Testis (tissue), 2 donors: Measurements from ENCODE around the gene CADM1.

ENCODE experiments used
- POLR2A ChIP-seq: fragments of 450-650 bp; IDR thresholded peaks from one replicate; pipeline ENCODE4 v1.6.1; 2017; ENCODE audit warnings: antibody characterized with exemption, mild to moderate bottlenecking, moderate library complexity
- TF ChIP-seq, protein P1 (sequence below), 3 experiments: fragments of 450-650 bp in 2 of 3; fragments of 200-600 bp in 1 of 3; sonication (generic) in 1 of 3; IDR thresholded peaks; one replicate each; pipeline ENCODE4 v1.5.1; 2016 to 2019; ENCODE audit warnings: antibody characterized with exemption in 3 of 3, mild to moderate bottlenecking in 2 of 3, moderate library complexity in 1 of 3

- TF ChIP-seq, protein P1, sequence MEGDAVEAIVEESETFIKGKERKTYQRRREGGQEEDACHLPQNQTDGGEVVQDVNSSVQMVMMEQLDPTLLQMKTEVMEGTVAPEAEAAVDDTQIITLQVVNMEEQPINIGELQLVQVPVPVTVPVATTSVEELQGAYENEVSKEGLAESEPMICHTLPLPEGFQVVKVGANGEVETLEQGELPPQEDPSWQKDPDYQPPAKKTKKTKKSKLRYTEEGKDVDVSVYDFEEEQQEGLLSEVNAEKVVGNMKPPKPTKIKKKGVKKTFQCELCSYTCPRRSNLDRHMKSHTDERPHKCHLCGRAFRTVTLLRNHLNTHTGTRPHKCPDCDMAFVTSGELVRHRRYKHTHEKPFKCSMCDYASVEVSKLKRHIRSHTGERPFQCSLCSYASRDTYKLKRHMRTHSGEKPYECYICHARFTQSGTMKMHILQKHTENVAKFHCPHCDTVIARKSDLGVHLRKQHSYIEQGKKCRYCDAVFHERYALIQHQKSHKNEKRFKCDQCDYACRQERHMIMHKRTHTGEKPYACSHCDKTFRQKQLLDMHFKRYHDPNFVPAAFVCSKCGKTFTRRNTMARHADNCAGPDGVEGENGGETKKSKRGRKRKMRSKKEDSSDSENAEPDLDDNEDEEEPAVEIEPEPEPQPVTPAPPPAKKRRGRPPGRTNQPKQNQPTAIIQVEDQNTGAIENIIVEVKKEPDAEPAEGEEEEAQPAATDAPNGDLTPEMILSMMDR (IDR thresholded peaks at IDR 0.05), result no peak
- no peak for TF ChIP-seq POLR2A
Observed at GRCh38 chr11:115220423-115220822, 283.8 kb downstream of the CADM1 start.
